ENCODE data around the gene NDUFA8. TPM values are rescaled to one million over a fixed set of nuclear protein-coding genes. Genes with fewer than 3 reads are reported as not detected.

NDUFA8 gene
- total and polyA plus RNA-seq, 2 of the 4 experiments (the other 2 are of a cell fraction), result 45.2 to 98.1 TPM

GRCh38 chr9:122116448-122117173 lies 43.0 kb downstream of the NDUFA8 start:
- in situ Hi-C loops (cut with MboI; ENCODE audit: low sequenced_read_pairs), result no loop called here
- Histone ChIP-seq H2AK5ac (ENCODE audit: low read depth, low read length) (no peak overlapping the region), H3K4me3 (ENCODE audit: insufficient read depth, low read depth, low read length) (no peak overlapping the region), H3K79me1 (ENCODE audit: low read depth in 1 of 2, low read length in 2 of 2) (no peaks in the 10 kb centered on the region), H3K14ac (replicated peaks; ENCODE audit: low read depth, low read length) (no peak overlapping the region), H3K9me3 (ENCODE audit: control insufficient read depth, insufficient read depth, low read length) (no peaks in the 10 kb centered on the region), H2BK20ac (ENCODE audit: low read depth, low read length) (no peak overlapping the region), H2BK15ac (ENCODE audit: low read depth, low read length) (no peak overlapping the region), H4K5ac (ENCODE audit: low read depth, low read length) (no peak overlapping the region), H3K23ac (ENCODE audit: low read depth, low read length) (no peak overlapping the region), H2BK120ac (ENCODE audit: low read depth, low read length) (no peak overlapping the region), H3K9me1 (ENCODE audit: insufficient read depth, low read length) (no peaks in the 10 kb centered on the region), H3K27me3 (ENCODE audit: control insufficient read depth, insufficient read depth, low read length) (peaks cover 31% of the 10 kb centered on the region), H2BK5ac (ENCODE audit: low read depth, low read length, poor library complexity, severe bottlenecking) (no peak overlapping the region), H4K8ac (ENCODE audit: low read depth in 2 of 2, low read length in 2 of 2) (no peak overlapping the region), H4K91ac (ENCODE audit: insufficient read depth, low read depth, low read length) (no peak overlapping the region), H3K27ac (ENCODE audit: insufficient read depth, low read length) (no peak overlapping the region), H4K20me1 (ENCODE audit: insufficient read depth, low read length) (no peaks in the 10 kb centered on the region), H3K56ac (ENCODE audit: extremely low read depth, insufficient read depth, low read length) (no peak overlapping the region), H3K4ac (ENCODE audit: low read depth, low read length) (no peak overlapping the region), H3K4me1 (ENCODE audit: control insufficient read depth, insufficient read depth, low read length) (no peaks in the 10 kb centered on the region), H2AFZ (replicated peaks; ENCODE audit: low read length, poor library complexity) (no peak overlapping the region), H3K9ac (ENCODE audit: low read depth, low read length) (no peak overlapping the region), H3K18ac (ENCODE audit: low read depth, low read length) (no peak overlapping the region), H2AK9ac (replicated peaks; ENCODE audit: low read depth, low read length, poor library complexity) (peak overlapping the region; percentile 16), H3K36me3 (ENCODE audit: control insufficient read depth, insufficient read depth, low read length) (no peaks in the 10 kb centered on the region), H3K4me2 (ENCODE audit: low read depth, low read length) (no peak overlapping the region)
- no peak for TF ChIP-seq POLR2A (IDR thresholded peaks at IDR 0.05; ENCODE audit: low read depth, low read length)
- no peak for TF ChIP-seq CEBPB (IDR thresholded peaks at IDR 0.05; ENCODE audit: low read depth, low read length)
- no peak for TF ChIP-seq MXI1 (IDR thresholded peaks at IDR 0.05; ENCODE audit: borderline replicate concordance, low read depth, low read length)
- no peak for TF ChIP-seq MAZ (IDR thresholded peaks at IDR 0.05; ENCODE audit: borderline replicate concordance, low read depth, low read length)
- no peak for TF ChIP-seq NFE2L2 (IDR thresholded peaks at IDR 0.05; ENCODE audit: low read depth, low read length)
- TF ChIP-seq CHD1 (IDR thresholded peaks at IDR 0.05; ENCODE audit: low read depth, low read length), result no peak
- TF ChIP-seq FOS (IDR thresholded peaks at IDR 0.05; ENCODE audit: low read depth, low read length), result no peak
- TF ChIP-seq CTCF (conservative IDR thresholded peaks at IDR 0.05; ENCODE audit: low read depth, low read length), result no peak
- no peak for TF ChIP-seq SMC3 (IDR thresholded peaks at IDR 0.05; ENCODE audit: low read depth, low read length)
- no peak for TF ChIP-seq MAFK (IDR thresholded peaks at IDR 0.05; ENCODE audit: low read depth, low read length)
- TF ChIP-seq BHLHE40 (IDR thresholded peaks at IDR 0.05; ENCODE audit: low read depth, low read length), result no peak
- no peak for TF ChIP-seq RCOR1 (IDR thresholded peaks at IDR 0.05; ENCODE audit: insufficient replicate concordance, low read length)
- no peak for TF ChIP-seq USF2 (IDR thresholded peaks at IDR 0.05; ENCODE audit: low read depth, low read length)
- no peak for TF ChIP-seq RAD21 (IDR thresholded peaks at IDR 0.05; ENCODE audit: low read length)
- TF ChIP-seq RFX5 (IDR thresholded peaks at IDR 0.05; ENCODE audit: low read depth, low read length), result no peak
- no peak for TF ChIP-seq ELK1 (IDR thresholded peaks at IDR 0.05; ENCODE audit: borderline replicate concordance, low read depth, low read length)
- no TSS peak for BruUV-seq (replicated peaks)
- dilution Hi-C loops (cut with HindIII; ENCODE audit: low sequenced_read_pairs, unreplicated experiment), result no loop called here
- 100% methylated on average over 1 of the region's 10 CpGs; no CpG with 5 or more reads in 1 of the 2 experiments for WGBS, 2 experiments (ENCODE audit: extremely low coverage in 2 of 2, insufficient read length in 1 of 2)
- CTCF ChIA-PET, result interaction anchor here (0.6 to 1.6 kb wide), 2 partner anchors 17 to 18 kb away, joined by 3 to 4 read pairs; no protein-coding TSS in a partner anchor
- POLR2A ChIA-PET (ENCODE audit: unreplicated experiment), result no interaction called here
- DNase-seq, result no peak
- no peak for ATAC-seq (ENCODE audit: low read depth)
- intact Hi-C loops (cut with micrococcal nuclease), result no loop called here

Measured in IMR-90 (cell line).